Transverse colon (tissue), 4 donors: ENCODE results near the gene PLSCR2.
"Not testable (repeated sequence)": the region's sequence is repeated elsewhere in the genome, so short reads cannot be mapped to it uniquely, and the experiment has no call there.

Experiments used
- POLR2AphosphoS5 ChIP-seq, 3 donors: sonication (generic); formaldehyde crosslinking; IDR thresholded peaks; one replicate each; pipeline ENCODE4 v1.6.1; 2016; ENCODE audit warnings: antibody characterized with exemption in 3 of 3
- TF ChIP-seq, protein P1 (sequence below), 5 experiments: fragments of 200-600 bp in 3 of 5; fragments of 450-650 bp in 2 of 5; sonication (generic) in 3 of 5; IDR thresholded peaks; 1 replicate in 2 of 5; 2 replicates in 3 of 5; pipeline ENCODE4 v1.5.1; 2016 to 2017; ENCODE audit warnings: antibody characterized with exemption in 5 of 5, inconsistent platforms in 3 of 5, mild to moderate bottlenecking in 2 of 5, moderate library complexity in 1 of 5

DNA sequence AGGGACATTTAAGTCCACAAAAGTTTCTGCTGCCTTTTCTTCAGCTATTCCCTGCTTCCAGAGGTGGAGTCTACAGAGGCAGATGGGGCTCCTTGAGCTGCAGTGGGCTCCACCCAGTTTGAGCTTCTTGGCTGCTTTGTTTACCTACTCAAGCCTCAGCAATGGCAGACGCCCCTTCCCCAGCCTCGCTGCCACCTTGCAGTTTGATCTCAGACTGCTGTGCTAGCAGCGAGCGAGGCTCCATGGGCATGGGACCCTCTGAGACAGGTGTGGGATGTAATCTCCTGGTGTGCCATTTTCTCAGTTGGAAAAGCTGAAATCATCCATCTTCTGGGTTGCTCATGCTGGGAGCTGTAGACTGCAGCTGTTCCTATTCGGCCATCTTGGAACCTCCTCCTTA lies 29.1 kb downstream of the PLSCR2 start:
- TF ChIP-seq, protein P1, sequence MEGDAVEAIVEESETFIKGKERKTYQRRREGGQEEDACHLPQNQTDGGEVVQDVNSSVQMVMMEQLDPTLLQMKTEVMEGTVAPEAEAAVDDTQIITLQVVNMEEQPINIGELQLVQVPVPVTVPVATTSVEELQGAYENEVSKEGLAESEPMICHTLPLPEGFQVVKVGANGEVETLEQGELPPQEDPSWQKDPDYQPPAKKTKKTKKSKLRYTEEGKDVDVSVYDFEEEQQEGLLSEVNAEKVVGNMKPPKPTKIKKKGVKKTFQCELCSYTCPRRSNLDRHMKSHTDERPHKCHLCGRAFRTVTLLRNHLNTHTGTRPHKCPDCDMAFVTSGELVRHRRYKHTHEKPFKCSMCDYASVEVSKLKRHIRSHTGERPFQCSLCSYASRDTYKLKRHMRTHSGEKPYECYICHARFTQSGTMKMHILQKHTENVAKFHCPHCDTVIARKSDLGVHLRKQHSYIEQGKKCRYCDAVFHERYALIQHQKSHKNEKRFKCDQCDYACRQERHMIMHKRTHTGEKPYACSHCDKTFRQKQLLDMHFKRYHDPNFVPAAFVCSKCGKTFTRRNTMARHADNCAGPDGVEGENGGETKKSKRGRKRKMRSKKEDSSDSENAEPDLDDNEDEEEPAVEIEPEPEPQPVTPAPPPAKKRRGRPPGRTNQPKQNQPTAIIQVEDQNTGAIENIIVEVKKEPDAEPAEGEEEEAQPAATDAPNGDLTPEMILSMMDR (IDR thresholded peaks at IDR 0.05) = not testable (repeated sequence)
- TF ChIP-seq POLR2AphosphoS5 (IDR thresholded peaks at IDR 0.05) = not testable (repeated sequence)
